ENCODE data around the gene PDGFRB.

DNA sequence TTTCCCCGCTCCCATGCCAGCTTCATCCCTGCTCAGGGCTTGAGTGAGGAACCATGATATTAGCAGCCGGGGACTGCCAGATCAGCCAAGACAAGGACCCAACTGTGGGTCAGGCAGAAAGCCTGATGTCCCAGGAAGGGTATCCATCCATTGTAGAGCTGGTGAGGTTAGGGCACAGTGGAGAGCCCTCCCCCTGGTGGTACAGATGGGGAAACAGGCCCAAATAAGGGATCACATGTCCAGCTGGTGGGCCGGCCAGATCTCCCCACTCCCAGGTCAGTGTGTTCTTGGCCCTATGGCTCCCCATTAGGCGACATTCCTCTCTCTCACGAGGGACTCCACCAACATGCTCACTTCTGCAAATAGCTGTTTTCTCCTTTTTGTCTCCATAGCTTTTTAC, 19.9 kb upstream of the PDGFRB start:
- no peak for TF ChIP-seq YY1 (IDR thresholded peaks at IDR 0.05; ENCODE audit: low read depth)
- TF ChIP-seq, protein P1, sequence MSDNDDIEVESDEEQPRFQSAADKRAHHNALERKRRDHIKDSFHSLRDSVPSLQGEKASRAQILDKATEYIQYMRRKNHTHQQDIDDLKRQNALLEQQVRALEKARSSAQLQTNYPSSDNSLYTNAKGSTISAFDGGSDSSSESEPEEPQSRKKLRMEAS (IDR thresholded peaks at IDR 0.05) = no peak
- TF ChIP-seq CREB1 (IDR thresholded peaks at IDR 0.05; ENCODE audit: low read depth) = no peak
- no peak for TF ChIP-seq EGR1 (IDR thresholded peaks at IDR 0.05)
- TF ChIP-seq, protein P2, sequence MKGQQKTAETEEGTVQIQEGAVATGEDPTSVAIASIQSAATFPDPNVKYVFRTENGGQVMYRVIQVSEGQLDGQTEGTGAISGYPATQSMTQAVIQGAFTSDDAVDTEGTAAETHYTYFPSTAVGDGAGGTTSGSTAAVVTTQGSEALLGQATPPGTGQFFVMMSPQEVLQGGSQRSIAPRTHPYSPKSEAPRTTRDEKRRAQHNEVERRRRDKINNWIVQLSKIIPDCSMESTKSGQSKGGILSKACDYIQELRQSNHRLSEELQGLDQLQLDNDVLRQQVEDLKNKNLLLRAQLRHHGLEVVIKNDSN (IDR thresholded peaks at IDR 0.05) = peak; percentile 59
- no peak for TF ChIP-seq CEBPB (IDR thresholded peaks at IDR 0.05)
- TF ChIP-seq, protein P3, sequence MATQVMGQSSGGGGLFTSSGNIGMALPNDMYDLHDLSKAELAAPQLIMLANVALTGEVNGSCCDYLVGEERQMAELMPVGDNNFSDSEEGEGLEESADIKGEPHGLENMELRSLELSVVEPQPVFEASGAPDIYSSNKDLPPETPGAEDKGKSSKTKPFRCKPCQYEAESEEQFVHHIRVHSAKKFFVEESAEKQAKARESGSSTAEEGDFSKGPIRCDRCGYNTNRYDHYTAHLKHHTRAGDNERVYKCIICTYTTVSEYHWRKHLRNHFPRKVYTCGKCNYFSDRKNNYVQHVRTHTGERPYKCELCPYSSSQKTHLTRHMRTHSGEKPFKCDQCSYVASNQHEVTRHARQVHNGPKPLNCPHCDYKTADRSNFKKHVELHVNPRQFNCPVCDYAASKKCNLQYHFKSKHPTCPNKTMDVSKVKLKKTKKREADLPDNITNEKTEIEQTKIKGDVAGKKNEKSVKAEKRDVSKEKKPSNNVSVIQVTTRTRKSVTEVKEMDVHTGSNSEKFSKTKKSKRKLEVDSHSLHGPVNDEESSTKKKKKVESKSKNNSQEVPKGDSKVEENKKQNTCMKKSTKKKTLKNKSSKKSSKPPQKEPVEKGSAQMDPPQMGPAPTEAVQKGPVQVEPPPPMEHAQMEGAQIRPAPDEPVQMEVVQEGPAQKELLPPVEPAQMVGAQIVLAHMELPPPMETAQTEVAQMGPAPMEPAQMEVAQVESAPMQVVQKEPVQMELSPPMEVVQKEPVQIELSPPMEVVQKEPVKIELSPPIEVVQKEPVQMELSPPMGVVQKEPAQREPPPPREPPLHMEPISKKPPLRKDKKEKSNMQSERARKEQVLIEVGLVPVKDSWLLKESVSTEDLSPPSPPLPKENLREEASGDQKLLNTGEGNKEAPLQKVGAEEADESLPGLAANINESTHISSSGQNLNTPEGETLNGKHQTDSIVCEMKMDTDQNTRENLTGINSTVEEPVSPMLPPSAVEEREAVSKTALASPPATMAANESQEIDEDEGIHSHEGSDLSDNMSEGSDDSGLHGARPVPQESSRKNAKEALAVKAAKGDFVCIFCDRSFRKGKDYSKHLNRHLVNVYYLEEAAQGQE (IDR thresholded peaks at IDR 0.05; ENCODE audit: low read depth) = no peak
- TF ChIP-seq EP300 (IDR thresholded peaks at IDR 0.05; ENCODE audit: borderline replicate concordance) = no peak
- no peak for TF ChIP-seq ZBTB7A (IDR thresholded peaks at IDR 0.05; ENCODE audit: low read depth)
- TF ChIP-seq TCF12 (IDR thresholded peaks at IDR 0.05; ENCODE audit: low read depth) = no peak
- no peak for TF ChIP-seq NFIC (IDR thresholded peaks at IDR 0.05)
- no peak for TF ChIP-seq TEAD4 (IDR thresholded peaks at IDR 0.05)
